GM12873 (cell line): ENCODE data around the gene ASMTL.

Experiments used
- CTCF ChIP-seq: IDR thresholded peaks from 2 replicates; pipeline ENCODE4 v1.5.1; 2012; ENCODE audit warnings: low read depth, mild to moderate bottlenecking, moderate library complexity, low read length, control low read depth; ENCODE audit not compliant: insufficient read depth; ENCODE audit errors: missing control alignments

The ASMTL gene

GRCh38 chrX:1403228-1403627 lies 49.5 kb downstream of the ASMTL start:
- no peak for TF ChIP-seq CTCF

GRCh38 chrX:1401611-1402430 lies 50.9 kb downstream of the ASMTL start:
- TF ChIP-seq CTCF, result no peak

- no peak for TF ChIP-seq CTCF
Measured at GRCh38 chrX:1400742-1401471, 51.8 kb downstream of the ASMTL start.

- no peak for TF ChIP-seq CTCF
Measured at GRCh38 chrX:1400049-1400448, 52.7 kb downstream of the ASMTL start.

GRCh38 chrX:1398431-1399340 lies 54.0 kb downstream of the ASMTL start:
- no peak for TF ChIP-seq CTCF

- no peak for TF ChIP-seq CTCF
Measured at GRCh38 chrX:1397441-1398270, 55.1 kb downstream of the ASMTL start.
